ENCODE results near the gene C11orf87.

Gene C11orf87

GRCh38 chr11:109421981-109422869 is at the start of gene C11orf87:
Gene C11orf87, plus strand, starts transcription at chr11:109422190. Its CDS starts 1,444 bp downstream, at chr11:109423634.
- DNase-seq, result no peak

DNA sequence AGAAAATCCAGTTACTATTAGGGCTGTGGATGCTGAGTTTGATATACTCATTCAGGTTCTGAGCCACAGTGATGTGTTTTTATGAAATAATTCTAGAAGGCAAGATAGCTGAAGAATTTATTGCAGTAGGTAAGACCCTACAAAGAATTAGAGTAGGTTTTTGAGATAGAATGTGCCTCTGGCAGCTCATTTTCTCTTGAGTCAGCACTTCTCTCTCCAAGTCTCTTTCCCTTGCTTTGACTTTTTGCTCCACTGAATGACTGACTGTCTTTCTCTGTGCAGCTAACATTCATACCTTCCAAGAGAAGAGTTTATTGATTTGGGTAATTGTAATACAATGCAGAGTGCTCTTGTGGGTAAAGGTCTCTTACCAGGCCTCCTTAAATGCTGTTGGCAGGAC is 48.0 kb upstream of the C11orf87 start:
- DNase-seq, result no peak

- DNase-seq, result no peak
Observed at GRCh38 chr11:109374441-109374840, 47.5 kb upstream of the C11orf87 start.

DNA sequence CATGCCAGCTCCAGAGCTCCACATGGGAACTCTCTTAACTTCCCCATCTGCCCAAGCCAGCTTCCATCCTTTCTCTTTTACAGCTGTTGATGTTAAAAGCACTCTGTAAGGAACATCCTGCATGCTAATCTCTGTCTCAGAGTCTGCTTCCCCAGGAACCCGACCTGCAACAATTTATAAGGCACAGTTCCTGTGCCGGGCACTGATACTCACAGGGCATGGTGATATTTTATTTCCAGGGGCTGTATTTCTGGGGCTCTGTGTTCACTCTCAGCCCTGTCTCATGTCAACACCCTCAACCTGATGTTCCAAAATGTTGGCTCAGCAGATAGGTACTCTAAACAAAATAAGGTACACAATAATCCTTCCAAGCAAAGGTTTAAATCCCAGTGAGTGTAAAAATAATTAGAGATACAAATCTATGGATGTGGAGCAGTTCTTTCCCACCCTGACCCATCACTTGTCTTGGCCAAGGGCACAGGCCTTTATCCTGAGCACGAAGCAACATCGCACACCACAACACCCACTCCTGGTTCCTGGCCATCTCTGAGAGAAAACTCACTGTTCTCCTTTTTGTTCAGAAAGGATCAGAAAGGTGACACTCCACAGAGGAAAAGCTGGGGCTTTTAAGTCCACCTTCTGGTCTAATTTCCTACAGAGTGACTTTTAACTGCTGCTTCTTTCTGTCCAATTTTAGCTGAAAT is 44.8 kb upstream of the C11orf87 start:
- no peak for DNase-seq

DNA sequence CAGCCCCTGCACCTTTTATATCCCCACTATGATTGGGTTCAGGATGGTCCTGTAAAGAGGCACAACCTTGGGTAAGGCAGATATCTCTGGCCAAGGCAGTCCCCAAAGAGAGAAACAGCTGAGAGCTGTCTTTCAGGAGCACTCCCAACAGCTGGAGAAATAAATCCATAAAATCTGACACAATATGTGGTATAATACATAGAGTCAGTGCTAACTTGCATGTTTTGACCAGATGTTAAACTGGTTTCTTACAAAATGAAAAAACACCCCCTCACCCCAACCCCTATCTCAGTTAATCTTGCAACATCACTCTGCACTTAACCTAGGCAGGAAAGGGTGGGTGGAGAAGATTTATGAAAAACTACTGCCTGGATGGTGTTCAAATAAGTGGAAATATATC is 44.0 kb upstream of the C11orf87 start:
- no peak for DNase-seq

DNA sequence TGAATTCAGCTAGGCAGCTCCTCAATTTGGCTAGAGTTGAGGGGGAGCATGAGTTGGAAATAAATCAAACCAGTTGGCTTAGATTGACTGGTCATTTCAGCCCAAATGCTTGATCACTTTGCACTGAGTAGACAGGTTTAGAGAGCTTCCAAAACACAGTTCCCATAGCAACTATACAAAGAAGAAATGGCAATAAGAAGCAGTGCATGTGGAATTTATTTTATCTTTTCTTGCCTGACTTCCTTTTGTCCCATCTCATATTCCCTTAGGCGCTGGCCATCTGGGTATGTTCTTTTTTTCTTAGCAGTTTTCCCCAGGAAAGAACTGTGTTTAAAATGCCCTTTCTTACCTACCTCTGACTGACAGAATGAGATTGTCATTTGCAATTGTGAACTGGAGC is 38.7 kb upstream of the C11orf87 start:
- DNase-seq, result no peak

GRCh38 chr11:109384873-109385272 is 37.1 kb upstream of the C11orf87 start:
- no peak for DNase-seq

GRCh38 chr11:109388982-109389381 is 33.0 kb upstream of the C11orf87 start:
- DNase-seq, result no peak

DNA sequence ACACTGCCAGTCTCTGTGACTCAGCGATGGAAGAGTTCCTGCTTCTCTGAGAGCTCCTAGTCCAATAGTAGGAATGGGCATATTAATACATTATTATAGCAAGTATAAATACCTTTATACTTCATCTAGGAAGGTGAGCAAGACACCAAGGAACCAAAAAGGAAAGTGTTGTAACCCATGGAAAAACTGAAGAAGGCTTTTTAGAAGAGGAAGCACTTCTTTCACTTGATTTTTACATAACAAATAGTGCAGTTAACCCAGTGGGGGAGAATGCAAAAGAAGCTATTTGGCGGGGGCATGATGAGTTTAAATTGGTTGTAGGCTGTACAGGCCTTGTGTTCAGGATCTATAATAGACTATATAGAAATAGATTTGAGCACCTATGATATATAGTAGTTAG is 31.2 kb upstream of the C11orf87 start:
- DNase-seq, result no peak

DNA sequence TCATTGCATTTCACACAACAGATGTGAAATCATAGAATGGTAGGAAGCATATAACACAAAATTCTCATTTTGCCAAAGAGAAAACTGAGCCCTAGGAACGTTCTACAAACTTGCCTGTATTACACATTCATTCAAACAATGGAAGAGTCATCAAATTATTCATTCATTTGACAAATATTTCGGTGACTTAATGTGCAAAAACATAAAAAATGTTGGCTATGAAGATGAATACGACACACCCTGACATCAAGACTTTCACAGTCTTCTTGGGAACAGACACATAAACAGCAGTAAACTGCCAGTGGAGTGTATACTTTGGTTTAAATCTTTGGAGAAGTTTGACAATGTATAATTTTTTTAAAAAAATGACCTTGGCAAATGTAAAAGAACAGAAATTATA is 20.4 kb upstream of the C11orf87 start:
- no peak for DNase-seq

GRCh38 chr11:109405671-109406070 is 16.3 kb upstream of the C11orf87 start:
- no peak for DNase-seq

- DNase-seq, result no peak
Observed at GRCh38 chr11:109416601-109417000, 5.4 kb upstream of the C11orf87 start.

DNA sequence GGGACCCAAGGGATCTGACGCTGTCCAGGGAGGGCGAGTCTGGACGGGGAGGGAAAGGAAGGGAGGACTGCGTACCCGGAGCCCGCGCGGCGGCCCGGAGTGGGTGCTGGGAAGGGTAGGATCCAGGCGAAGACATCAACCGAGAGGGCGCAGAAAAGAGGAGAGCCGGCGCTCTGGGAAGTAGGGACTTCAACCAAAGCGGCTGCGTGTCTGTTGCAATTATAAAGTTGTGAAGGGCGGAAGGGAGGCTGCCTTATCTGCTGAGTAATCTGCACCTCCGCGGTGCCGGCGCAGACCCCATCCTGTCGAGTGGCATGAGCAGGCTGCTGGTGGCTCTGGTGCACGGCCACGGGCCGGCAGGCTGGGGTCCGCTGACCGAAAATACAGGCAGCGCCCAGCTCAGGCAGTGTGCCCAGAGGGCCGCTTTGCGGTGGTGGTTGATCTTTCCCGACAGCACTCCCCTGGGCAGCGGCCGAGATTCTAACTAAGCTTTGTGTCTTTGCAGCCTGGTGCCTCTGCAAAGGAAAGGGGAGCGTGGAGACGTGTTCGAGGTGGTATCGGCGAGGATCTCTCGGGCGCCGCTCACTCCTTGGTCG is 978 bp downstream of the C11orf87 start:
- DNase-seq, result no peak

GRCh38 chr11:109423466-109424190 is 1.6 kb downstream of the C11orf87 start:
- DNase-seq, result no peak

DNA sequence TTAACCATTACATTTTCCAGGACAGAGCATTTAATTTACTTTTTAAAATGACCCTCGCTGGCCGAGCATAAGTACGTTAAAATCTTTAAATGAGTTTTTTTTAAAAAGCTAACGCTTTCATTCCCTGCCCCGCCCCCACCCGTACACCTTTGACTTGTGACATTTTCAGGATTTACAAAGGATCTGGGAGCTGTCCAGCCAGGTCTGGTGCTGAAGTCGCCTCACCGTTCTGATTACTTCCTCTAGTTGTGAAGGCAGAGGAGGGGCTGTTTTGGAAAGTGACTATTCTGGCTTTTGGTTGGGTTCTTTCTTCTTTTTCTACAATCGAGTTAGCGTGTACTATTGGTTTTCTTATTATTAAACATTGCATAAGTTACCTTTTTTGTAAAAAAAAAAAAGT is 2.9 kb downstream of the C11orf87 start:
- no peak for DNase-seq

DNA sequence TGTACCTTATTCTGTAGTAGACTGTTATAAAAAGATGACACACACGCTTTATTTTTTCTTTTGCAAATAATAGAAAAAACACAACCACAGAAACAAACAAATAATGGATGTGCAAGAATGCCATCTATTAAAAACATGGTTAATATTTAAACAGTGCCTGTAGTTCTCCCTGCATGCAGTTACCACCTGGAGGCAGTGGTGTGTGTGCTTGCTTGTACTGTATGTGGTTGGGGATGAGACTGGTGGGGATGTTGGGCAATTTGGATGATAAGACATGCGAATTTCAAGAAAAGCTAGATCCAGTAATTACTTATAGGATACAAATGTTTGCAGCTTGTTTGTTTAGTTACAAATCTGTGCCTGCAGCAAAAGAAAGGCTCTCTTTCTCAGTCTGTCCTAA is 3.6 kb downstream of the C11orf87 start:
- DNase-seq, result no peak

- no peak for DNase-seq
Observed at GRCh38 chr11:109426442-109427240, 4.7 kb downstream of the C11orf87 start.

DNA sequence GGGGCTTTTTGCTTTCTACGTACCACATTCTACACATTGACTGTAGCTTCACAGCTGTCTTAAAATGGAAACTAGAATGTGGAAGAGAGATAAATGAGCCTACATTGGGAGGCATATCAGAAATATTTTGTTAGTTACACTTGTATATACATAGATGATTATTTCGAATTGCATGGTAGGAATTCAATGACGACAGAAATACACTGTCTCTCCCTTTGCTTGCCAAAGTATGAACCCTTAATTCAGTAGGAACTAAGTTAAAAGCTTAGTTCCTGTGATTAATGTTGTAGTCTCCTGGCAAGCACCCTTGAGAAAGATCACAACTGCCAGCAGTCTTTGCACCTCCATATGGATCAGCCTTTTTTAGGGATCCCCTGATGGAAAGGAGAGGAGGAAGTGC is 10.1 kb downstream of the C11orf87 start:
- DNase-seq, result no peak

DNA sequence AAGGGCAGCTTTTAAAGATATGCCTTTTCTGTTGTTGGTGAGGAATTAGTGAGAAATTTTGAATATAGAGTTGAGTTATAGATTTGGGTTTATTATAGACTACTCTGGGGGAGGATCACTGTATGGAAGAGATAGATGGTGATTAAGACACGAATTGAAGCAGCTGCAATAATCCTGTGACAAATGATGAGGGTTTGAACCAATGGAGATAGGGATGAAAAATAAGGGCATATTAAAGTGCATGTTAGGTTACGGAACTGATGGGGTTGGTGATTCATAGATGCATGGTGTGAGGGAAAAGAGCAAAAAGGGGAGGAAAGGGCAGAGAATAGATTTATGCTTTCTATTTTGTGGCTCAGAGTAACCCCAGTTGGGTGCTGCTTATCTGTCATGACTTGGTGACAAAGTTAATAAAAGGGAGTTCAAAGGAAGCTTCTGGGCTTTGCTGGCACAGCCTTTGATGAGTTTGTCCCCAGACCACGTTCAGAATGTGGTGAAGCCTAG is 11.8 kb downstream of the C11orf87 start:
- no peak for DNase-seq

DNA sequence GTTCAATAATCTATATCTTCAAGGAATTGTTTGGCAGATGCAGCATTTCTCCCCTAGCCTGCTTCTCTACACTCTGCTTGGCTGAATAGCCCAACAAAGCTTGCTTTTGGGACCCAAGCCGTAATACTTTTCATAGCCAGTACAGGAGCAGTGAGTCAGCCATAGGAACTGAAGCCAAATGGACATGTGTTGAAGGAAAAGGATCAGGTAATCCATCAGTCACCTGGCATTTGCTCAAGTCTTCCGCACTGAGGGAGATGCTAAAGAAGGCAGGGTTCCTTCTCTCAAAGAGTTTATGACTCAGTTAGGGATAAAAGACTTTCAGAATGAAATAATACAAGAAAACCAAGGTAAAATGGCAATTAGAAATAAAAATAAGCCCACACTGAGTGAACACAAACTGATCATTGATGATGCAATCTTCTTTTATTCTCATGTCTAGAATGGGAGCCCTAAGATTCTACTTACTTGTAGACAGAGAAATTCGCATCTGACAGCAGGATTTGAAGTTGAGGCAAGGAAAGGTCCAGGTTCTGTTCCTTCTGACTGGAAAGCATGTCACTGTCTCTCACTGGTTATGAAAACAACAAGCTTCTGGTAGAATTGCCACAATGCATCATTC is 13.2 kb downstream of the C11orf87 start:
- DNase-seq, result no peak

- DNase-seq, result no peak
Observed at GRCh38 chr11:109439684-109440083, 17.7 kb downstream of the C11orf87 start.

DNA sequence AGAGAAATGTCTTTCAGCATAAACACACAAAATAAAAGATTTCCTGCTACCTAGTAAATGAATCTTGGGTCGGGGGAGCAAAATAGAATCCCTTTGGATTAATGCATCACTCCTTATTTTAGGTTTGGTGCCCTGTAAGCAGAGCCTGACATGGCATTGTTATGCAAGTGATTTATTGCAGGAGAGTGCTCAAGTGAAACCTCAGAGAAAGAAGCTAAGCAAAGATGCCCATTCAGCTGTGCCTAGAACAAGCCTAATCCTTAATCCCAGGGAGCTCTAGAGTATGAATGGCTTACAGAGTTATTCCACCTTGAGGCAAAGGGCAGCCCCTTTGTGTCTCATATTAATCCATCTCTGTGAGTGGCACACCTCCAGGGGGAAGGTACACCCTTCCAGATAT is 21.1 kb downstream of the C11orf87 start:
- DNase-seq, result no peak

Measured in NCI-H1417 treated with DMSO at 0.1 percent for 48 hours (cell line).